ENCODE results near the gene BCAR3.

BCAR3 gene

DNA sequence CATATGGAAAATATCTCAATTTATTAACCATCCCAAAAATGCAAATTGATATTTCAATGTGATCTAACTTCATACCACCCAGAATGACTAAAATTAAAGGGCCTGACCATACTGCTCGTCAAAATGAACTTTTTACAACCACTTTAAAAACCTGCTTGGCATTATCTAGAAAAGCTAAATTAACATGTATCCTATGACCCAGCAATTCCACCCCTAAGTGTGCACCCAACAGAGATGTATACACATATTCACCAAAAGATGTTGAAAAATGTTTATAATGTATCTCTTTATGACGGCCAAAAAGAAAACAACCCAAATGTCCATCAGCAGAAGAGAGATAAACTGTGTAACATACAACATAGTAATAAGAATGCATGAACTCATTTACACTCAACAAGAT, 1.6 kb upstream of the BCAR3 start:
- H3K27ac ChIP-seq (ENCODE audit: extremely low read depth, low read depth, low read length) = no peak overlapping the region
- CTCF ChIA-PET = interaction anchor here (0.6 to 0.7 kb wide), 2 partner anchors 39 to 54 kb away, joined by 3 read pairs; no protein-coding TSS in a partner anchor
- H3K9me3 ChIP-seq (ENCODE audit: control insufficient read depth, insufficient read depth, low read depth, low read length) = no peaks in the 10 kb centered on the region
- no peak for TF ChIP-seq BCL6B (tag by site-specific recombination; IDR thresholded peaks at IDR 0.05)
- TF ChIP-seq PRDM6 (tag by site-specific recombination; IDR thresholded peaks at IDR 0.05) = peak; percentile 50; the same call in 1 of the 2 replicates
- TF ChIP-seq, protein P1, sequence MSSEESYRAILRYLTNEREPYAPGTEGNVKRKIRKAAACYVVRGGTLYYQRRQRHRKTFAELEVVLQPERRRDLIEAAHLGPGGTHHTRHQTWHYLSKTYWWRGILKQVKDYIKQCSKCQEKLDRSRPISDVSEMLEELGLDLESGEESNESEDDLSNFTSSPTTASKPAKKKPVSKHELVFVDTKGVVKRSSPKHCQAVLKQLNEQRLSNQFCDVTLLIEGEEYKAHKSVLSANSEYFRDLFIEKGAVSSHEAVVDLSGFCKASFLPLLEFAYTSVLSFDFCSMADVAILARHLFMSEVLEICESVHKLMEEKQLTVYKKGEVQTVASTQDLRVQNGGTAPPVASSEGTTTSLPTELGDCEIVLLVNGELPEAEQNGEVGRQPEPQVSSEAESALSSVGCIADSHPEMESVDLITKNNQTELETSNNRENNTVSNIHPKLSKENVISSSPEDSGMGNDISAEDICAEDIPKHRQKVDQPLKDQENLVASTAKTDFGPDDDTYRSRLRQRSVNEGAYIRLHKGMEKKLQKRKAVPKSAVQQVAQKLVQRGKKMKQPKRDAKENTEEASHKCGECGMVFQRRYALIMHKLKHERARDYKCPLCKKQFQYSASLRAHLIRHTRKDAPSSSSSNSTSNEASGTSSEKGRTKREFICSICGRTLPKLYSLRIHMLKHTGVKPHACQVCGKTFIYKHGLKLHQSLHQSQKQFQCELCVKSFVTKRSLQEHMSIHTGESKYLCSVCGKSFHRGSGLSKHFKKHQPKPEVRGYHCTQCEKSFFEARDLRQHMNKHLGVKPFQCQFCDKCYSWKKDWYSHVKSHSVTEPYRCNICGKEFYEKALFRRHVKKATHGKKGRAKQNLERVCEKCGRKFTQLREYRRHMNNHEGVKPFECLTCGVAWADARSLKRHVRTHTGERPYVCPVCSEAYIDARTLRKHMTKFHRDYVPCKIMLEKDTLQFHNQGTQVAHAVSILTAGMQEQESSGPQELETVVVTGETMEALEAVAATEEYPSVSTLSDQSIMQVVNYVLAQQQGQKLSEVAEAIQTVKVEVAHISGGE (tag by site-specific recombination; conservative IDR thresholded peaks at IDR 0.05; ENCODE audit: low read depth) = no peak
- TF ChIP-seq ZNF140 (tag by site-specific recombination; IDR thresholded peaks at IDR 0.05) = peak; percentile 63; the same call in 1 of the 2 replicates
- H3K4me3 ChIP-seq (ENCODE audit: low read depth, low read length) = no peak overlapping the region
- POLR2A ChIA-PET = no interaction called here
- no peaks in the 10 kb centered on the region for H3K36me3 ChIP-seq (ENCODE audit: control insufficient read depth in 2 of 2, insufficient read depth in 1 of 2, low read length in 2 of 2)
- H3K4me1 ChIP-seq (ENCODE audit: control insufficient read depth, insufficient read depth, low read length) = peaks cover 17% of the 10 kb centered on the region

DNA sequence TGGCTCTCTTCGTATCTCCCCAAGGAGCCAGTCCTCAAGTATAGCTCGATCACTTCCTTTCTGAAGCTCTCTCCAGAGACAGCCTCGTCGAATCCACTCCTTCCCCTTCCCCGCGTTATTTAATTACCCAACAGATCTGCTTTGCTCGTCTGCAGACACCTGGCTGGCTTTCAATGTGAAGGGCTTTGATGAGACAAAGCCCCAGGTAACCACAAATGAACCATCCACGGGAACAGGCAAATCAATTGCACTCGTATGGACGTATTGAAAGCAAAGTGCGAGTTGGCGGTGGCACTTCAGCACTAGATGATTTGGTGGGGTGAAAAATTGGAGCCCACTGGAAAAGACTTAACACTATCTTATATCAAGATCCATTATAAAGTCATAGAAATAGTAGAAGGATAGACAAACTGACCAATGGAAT, 364 bp upstream of the BCAR3 start:
- Histone ChIP-seq H3K9me3 (ENCODE audit: control insufficient read depth, insufficient read depth, low read depth, low read length) (no peaks in the 10 kb centered on the region), H3K4me3 (ENCODE audit: low read depth, low read length) (peak overlapping the region; percentile 58), H3K27ac (ENCODE audit: extremely low read depth, low read depth, low read length) (peak overlapping the region; percentile 73; the same call in 1 of the 2 replicates), H3K4me1 (ENCODE audit: control insufficient read depth, insufficient read depth, low read length) (peaks cover 22% of the 10 kb centered on the region), H3K36me3 (ENCODE audit: control insufficient read depth in 2 of 2, insufficient read depth in 1 of 2, low read length in 2 of 2) (no peaks in the 10 kb centered on the region)
- CTCF ChIA-PET = interaction anchor here (1.0 to 3.1 kb wide), 5 partner anchors 10 to 344 kb away, joined by 3 to 18 read pairs (median 4); no protein-coding TSS in a partner anchor
- POLR2A ChIA-PET = interaction anchor here (0.8 to 1.5 kb wide), 4 partner anchors 10 to 117 kb away, joined by 3 to 10 read pairs (median 4); no protein-coding TSS in a partner anchor
- TF ChIP-seq, protein P2, sequence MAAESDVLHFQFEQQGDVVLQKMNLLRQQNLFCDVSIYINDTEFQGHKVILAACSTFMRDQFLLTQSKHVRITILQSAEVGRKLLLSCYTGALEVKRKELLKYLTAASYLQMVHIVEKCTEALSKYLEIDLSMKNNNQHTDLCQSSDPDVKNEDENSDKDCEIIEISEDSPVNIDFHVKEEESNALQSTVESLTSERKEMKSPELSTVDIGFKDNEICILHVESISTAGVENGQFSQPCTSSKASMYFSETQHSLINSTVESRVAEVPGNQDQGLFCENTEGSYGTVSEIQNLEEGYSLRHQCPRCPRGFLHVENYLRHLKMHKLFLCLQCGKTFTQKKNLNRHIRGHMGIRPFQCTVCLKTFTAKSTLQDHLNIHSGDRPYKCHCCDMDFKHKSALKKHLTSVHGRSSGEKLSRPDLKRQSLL (tag by site-specific recombination; IDR thresholded peaks at IDR 0.05) = peak; percentile 83
- TF ChIP-seq ZBTB49 (tag by site-specific recombination; IDR thresholded peaks at IDR 0.05; ENCODE audit: low read depth) (no peak), OSR2 (tag by site-specific recombination; IDR thresholded peaks at IDR 0.05) (no peak), KLF7 (tag by site-specific recombination; IDR thresholded peaks at IDR 0.05; ENCODE audit: borderline replicate concordance) (no peak), ZEB2 (tag by site-specific recombination; IDR thresholded peaks at IDR 0.05) (peak; percentile 22; the same call in 1 of the 2 replicates), ZNF394 (tag by site-specific recombination; IDR thresholded peaks at IDR 0.05; ENCODE audit: borderline replicate concordance) (0 out of 2 replicates have a peak, but pooled peaks have one; percentile 37), ZNF626 (tag by site-specific recombination; IDR thresholded peaks at IDR 0.05) (no peak), ZNF132 (tag by site-specific recombination; IDR thresholded peaks at IDR 0.05; ENCODE audit: borderline replicate concordance) (no peak), ZNF114 (tag by site-specific recombination; IDR thresholded peaks at IDR 0.05) (no peak), ZNF280D (tag by site-specific recombination; IDR thresholded peaks at IDR 0.05) (no peak), MZF1 (tag by site-specific recombination; IDR thresholded peaks at IDR 0.05; ENCODE audit: borderline replicate concordance) (no peak), ZNF157 (tag by site-specific recombination; IDR thresholded peaks at IDR 0.05) (no peak), ZBTB8A (tag by site-specific recombination; IDR thresholded peaks at IDR 0.05) (no peak), MYNN (tag by site-specific recombination; IDR thresholded peaks at IDR 0.05; ENCODE audit: borderline replicate concordance) (no peak)
- TF ChIP-seq, protein P3, sequence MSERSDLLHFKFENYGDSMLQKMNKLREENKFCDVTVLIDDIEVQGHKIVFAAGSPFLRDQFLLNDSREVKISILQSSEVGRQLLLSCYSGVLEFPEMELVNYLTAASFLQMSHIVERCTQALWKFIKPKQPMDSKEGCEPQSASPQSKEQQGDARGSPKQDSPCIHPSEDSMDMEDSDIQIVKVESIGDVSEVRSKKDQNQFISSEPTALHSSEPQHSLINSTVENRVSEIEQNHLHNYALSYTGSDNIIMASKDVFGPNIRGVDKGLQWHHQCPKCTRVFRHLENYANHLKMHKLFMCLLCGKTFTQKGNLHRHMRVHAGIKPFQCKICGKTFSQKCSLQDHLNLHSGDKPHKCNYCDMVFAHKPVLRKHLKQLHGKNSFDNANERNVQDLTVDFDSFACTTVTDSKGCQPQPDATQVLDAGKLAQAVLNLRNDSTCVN (tag by site-specific recombination; optimal IDR thresholded peaks at IDR 0.05) = no peak
